Measurements from ENCODE around the gene CCDC51. TPM values are rescaled to one million over a fixed set of nuclear protein-coding genes. Genes with fewer than 3 reads are reported as not detected.
A peak's percentile ranks its signal among the peaks of the same experiment; 100 is the strongest.

The CCDC51 gene
- total and polyA plus RNA-seq, 9 of the 15 experiments (the other 6 are each of a cell fraction or from before 2014, with no cell fraction given) = 6.5 to 18.6 (median 15.7) TPM

DNA sequence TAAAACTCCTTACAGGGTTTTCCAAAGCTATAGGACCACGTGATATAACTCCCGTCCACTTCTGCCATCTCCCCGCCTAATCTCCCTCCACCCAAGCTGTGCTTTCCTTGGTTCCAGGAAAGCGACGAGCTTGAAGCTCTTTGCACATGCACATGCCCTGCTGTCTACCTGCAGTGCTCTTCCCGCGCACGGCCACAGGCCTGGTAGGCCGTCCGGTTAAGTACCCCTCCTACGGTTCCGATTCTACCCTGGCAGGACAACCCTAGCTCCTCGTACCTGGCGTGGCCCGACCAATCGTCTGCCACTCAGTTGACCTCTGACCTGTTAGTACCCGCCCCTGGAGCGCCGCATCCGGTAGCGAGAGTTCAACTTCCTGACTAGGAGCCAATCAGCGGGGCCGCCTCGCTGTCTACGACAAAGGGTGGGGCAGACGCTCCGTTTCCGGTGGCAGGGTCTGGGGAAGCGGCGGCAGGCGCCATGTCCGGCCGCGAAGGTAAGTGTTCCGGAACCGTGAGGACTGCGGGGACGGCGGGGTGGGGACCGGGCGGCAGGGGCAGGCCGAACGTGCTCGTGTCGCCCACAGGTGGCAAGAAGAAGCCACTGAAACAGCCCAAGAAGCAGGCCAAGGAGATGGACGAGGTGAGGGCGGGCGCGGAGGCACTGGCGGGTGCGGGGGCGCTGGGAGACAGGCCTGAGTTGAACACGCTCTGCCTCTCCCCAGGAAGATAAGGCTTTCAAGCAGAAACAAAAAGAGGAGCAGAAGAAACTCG lies at the start of gene CCDC51, which contains the start of gene TMA7 (continued):
- TF ChIP-seq, protein P1, sequence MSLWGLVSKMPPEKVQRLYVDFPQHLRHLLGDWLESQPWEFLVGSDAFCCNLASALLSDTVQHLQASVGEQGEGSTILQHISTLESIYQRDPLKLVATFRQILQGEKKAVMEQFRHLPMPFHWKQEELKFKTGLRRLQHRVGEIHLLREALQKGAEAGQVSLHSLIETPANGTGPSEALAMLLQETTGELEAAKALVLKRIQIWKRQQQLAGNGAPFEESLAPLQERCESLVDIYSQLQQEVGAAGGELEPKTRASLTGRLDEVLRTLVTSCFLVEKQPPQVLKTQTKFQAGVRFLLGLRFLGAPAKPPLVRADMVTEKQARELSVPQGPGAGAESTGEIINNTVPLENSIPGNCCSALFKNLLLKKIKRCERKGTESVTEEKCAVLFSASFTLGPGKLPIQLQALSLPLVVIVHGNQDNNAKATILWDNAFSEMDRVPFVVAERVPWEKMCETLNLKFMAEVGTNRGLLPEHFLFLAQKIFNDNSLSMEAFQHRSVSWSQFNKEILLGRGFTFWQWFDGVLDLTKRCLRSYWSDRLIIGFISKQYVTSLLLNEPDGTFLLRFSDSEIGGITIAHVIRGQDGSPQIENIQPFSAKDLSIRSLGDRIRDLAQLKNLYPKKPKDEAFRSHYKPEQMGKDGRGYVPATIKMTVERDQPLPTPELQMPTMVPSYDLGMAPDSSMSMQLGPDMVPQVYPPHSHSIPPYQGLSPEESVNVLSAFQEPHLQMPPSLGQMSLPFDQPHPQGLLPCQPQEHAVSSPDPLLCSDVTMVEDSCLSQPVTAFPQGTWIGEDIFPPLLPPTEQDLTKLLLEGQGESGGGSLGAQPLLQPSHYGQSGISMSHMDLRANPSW (CRISPR knock-in tag; IDR thresholded peaks at IDR 0.05) = no peak
- TF ChIP-seq ILK (tag; IDR thresholded peaks at IDR 0.05; ENCODE audit: borderline replicate concordance, low read depth) = no peak
- no peak for TF ChIP-seq MCM3 (IDR thresholded peaks at IDR 0.05)
- TF ChIP-seq, protein P2, sequence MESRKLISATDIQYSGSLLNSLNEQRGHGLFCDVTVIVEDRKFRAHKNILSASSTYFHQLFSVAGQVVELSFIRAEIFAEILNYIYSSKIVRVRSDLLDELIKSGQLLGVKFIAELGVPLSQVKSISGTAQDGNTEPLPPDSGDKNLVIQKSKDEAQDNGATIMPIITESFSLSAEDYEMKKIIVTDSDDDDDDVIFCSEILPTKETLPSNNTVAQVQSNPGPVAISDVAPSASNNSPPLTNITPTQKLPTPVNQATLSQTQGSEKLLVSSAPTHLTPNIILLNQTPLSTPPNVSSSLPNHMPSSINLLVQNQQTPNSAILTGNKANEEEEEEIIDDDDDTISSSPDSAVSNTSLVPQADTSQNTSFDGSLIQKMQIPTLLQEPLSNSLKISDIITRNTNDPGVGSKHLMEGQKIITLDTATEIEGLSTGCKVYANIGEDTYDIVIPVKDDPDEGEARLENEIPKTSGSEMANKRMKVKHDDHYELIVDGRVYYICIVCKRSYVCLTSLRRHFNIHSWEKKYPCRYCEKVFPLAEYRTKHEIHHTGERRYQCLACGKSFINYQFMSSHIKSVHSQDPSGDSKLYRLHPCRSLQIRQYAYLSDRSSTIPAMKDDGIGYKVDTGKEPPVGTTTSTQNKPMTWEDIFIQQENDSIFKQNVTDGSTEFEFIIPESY (CRISPR knock-in tag; IDR thresholded peaks at IDR 0.05) = no peak
- no peak for TF ChIP-seq TCF7L2 (IDR thresholded peaks at IDR 0.05; ENCODE audit: low read depth, low read length)
- no peak for TF ChIP-seq KAT8 (IDR thresholded peaks at IDR 0.05; ENCODE audit: low read depth)
- TF ChIP-seq ZBTB12 (CRISPR knock-in tag; IDR thresholded peaks at IDR 0.05) = peak; percentile 57; the same call in 1 of the 2 replicates
- TF ChIP-seq, protein P3, sequence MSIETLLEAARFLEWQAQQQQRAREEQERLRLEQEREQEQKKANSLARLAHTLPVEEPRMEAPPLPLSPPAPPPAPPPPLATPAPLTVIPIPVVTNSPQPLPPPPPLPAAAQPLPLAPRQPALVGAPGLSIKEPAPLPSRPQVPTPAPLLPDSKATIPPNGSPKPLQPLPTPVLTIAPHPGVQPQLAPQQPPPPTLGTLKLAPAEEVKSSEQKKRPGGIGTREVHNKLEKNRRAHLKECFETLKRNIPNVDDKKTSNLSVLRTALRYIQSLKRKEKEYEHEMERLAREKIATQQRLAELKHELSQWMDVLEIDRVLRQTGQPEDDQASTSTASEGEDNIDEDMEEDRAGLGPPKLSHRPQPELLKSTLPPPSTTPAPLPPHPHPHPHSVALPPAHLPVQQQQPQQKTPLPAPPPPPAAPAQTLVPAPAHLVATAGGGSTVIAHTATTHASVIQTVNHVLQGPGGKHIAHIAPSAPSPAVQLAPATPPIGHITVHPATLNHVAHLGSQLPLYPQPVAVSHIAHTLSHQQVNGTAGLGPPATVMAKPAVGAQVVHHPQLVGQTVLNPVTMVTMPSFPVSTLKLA (conservative IDR thresholded peaks at IDR 0.05) = peak; percentile 66 to 82
- TF ChIP-seq, protein P4, sequence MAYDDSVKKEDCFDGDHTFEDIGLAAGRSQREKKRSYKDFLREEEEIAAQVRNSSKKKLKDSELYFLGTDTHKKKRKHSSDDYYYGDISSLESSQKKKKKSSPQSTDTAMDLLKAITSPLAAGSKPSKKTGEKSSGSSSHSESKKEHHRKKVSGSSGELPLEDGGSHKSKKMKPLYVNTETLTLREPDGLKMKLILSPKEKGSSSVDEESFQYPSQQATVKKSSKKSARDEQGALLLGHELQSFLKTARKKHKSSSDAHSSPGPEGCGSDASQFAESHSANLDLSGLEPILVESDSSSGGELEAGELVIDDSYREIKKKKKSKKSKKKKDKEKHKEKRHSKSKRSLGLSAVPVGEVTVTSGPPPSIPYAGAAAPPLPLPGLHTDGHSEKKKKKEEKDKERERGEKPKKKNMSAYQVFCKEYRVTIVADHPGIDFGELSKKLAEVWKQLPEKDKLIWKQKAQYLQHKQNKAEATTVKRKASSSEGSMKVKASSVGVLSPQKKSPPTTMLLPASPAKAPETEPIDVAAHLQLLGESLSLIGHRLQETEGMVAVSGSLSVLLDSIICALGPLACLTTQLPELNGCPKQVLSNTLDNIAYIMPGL (CRISPR knock-in tag; IDR thresholded peaks at IDR 0.05) = no peak
- TF ChIP-seq EWSR1 (IDR thresholded peaks at IDR 0.05; ENCODE audit: borderline replicate concordance, low read depth, partially characterized antibody) = no peak
- TF ChIP-seq SMAD3 (CRISPR knock-in tag; conservative IDR thresholded peaks at IDR 0.05) = no peak
- TF ChIP-seq HLTF (IDR thresholded peaks at IDR 0.05) = no peak
- no peak for TF ChIP-seq KDM1A (IDR thresholded peaks at IDR 0.05)
- TF ChIP-seq PTRF (tag; IDR thresholded peaks at IDR 0.05) = no peak
- no peak for TF ChIP-seq TBL1XR1 (IDR thresholded peaks at IDR 0.05; ENCODE audit: low read length in 2 of 2)
- no peak for TF ChIP-seq ZNF77 (CRISPR knock-in tag; IDR thresholded peaks at IDR 0.05)
- TF ChIP-seq ETV1 (tag; conservative IDR thresholded peaks at IDR 0.05; ENCODE audit: low read depth) = peak; percentile 71
- TF ChIP-seq MEF2A (IDR thresholded peaks at IDR 0.05; ENCODE audit: control insufficient read depth, low read depth, low read length) = no peak
- TF ChIP-seq ILF3 (IDR thresholded peaks at IDR 0.05; ENCODE audit: borderline replicate concordance) = no peak

Data from K562 (cell line).